GM18868 (cell line): ENCODE data around the gene APBA1.
A peak's percentile ranks its signal among the peaks of the same experiment; 100 is the strongest.

ENCODE experiments used
- ATAC-seq: cut with Tn5 transposase; IDR thresholded peaks from one replicate; pipeline ENCODE4 v1.9.1; 2021; ENCODE audit warnings: mild to moderate bottlenecking, moderate library complexity; ENCODE audit not compliant: unreplicated experiment

The APBA1 gene

DNA sequence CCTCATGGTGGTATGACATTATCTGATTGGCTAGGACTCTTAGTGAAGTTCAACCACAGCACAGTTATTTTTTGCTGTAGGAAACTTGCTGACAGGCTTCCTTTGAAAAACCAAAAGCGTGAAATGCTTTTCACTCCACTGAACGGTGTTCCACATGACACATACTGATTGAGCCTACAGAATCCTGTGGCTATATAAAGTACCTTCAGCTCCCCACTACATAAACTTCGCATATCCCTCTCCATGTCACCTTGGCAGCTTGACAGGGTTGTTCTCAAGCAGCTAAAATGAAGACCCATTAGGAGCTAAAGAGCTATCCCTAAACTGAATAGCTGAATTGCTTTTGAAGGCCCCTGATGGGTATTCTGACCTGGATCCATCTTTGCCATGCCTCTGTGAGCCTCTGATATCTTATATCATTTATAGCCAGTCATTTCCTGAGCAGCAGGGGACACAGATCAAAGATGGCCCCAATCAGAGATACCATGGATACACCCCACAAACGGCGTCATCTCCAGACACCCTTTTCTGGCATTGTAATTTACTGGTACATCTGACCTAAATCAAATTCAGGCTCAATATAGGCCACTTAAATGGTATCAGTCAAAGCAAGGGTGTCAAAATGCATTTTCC, 91.5 kb downstream of the APBA1 start:
- no peak for ATAC-seq

DNA sequence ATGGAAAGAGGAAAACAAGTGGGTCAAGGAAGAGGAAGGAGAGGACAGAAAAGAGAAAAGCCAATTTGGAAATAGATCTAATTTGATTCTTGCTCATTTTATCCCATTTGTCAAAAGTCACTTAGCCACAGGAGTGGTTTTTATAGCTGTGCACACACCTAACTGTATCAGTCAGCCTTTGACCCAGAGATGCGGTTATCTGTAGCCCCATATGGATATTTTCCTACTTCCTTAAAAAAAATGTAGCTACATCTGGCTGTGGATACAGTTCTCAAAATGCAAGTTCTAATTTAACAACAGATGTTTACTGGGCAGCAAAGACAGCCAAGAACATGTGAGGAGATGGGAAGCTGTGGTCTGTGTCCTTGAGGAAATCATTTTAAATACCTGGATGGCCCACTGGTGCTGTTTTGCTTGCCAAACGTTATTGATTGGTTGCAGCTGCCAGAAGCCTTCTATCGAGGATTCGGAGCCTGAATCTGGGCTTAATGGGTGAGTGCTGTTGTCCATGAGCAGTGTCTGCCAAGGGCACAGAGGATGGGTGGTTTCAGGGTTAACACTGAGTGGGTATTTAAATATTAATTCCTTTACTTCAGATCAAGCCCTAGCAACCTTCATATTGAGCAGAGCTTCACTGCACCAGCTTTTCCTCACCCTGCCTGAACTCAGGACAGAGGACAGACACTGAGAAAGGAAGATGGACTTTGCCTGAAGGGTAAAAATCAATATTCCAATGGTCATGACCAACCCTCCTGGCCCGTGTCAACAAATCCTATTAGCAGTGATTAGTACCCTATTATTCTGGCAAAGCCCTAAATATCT, 92.2 kb downstream of the APBA1 start:
- no peak for ATAC-seq

DNA sequence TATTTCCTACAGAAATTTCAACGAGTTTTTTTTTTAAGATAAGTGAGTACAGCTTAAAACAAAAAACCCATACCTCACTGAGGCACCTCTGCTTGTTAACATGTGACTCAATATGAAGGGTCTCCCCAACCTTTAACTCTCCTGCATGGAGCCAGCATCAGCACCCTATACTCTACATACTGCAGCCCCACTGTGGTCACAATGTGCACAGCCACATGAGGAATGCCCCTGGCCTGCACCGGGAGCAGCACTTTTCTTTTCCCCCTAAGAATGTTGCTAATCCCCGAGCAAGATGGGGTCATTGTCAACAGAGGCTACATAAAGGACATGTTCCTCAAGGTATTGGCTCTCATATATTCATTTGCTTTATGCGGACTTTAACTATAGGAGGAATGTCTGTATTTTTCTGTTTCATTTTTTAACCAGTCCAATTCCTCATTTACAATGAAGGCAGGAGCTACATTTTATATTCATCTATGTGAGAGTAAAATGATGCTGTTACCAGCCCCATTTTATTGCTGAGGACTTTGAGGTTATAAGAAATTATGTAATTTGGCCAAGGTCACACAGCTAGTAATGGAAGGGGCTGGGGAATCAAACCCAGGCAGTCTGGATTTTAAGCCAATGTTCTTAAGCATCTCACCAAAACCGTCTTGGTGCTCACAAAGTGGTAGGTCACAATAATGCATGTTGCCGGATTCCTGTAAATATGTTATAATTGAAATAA, 93.0 kb downstream of the APBA1 start:
- no peak for ATAC-seq

DNA sequence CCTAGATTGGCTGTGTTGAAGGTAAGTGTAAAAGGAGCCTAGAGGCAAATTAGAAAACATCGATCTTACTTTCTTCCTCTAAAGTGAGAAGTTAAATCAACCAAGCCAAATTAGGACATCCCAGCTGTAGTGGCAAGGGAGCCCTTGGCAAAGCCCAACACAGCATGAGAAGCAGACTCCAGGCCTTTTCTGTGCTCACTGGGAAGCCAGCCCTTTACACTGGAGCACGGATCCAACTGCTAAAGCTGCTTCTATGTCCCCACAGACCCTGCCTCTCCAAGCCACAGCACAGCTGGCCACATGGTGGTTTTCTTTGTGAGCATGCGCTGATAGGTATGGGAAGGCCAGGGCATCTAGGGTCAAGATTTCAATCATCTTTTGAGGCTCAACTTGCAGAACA, 94.1 kb downstream of the APBA1 start:
- ATAC-seq = no peak

DNA sequence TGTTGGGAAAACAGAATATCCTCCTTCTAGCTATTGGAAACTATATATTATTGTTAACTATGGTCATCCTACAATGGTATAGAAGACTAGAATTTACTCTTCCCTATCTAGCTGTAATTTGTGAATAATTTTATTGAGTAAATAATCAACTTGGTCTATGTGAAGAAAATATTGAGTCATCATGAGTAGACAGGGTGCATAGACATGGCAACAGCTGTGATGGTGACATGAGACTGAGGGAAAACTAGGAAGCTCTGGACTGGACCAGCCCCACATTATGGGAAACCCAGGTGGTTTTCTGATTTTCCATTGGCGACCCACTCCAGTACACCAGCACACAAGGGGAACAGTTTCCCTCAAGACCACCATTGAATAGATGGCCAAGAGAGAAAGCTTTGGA, 95.0 kb downstream of the APBA1 start:
- no peak for ATAC-seq

DNA sequence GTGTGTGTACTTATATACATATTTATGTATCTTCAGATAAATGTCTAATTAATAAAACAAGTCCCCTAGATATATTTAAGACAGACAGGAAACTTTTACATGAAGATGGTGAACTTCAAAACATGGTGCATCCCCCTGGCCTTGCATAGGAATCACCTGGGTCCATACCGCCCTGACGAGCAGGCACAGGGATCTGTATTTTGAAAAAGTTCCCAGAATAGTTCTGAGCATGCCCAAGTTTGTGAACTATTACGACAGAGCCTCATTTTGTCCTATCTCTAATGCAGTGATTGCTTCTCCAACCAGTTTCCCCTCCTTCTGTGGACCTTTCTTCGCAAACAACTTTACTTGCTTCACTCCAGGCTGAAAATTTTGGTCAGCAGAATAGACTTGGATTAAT, 98.1 kb downstream of the APBA1 start:
- ATAC-seq = no peak

DNA sequence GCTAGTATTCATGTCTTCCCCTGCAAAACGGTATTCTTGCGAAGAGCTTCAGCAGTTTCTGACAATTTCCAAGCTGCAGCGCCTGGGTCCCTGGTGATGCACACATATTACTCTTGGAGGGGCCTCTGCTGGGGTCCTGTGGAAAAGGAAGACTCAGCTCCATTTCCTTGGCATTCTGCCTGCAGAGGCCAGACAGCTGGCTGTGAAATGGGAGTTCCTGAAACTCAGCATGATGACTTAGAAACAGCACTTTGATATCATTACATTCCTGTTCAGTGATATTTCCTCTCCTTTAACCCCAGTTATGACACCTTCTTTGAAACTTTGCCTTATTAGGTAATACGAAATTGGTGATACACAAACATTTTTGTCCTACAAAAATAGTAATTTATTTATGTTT, 98.5 kb downstream of the APBA1 start:
- ATAC-seq = no peak

DNA sequence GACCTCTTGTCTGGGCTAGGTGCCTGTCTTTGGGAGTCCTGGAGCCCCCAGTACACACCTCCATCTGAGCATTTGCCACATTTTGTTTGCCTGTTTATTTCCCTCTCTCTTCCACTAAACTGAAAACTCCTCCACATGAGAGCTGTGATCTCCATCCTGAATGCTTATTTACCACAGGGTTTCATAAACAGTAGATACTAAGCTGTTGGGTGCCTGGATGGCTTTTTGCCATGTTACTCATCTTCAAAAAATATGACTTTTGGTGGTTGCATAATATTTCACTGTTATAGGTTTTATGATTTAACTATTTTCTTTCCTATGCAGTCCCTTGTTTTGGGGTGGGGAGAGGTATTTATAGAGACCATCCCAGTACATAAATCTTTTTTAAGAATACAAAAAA, 99.6 kb downstream of the APBA1 start:
- ATAC-seq = no peak

DNA sequence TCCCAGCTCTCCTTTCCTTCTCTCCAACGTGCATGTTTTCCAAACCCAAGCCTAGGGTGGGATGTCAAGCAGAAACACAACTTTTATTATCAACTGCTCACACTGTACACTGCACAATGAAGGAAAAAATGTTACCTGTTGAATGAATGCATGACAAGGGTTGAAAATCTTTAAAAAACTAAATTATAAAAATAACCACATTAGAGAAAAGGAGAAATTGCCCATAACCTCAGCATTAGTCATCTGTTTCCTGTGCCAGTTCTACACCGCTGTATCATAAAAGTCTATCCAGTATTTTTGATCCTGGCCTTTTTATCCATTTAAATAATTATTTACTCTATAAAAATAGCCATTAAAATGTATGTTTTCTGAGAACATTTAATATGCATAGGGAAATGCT, 101.1 kb downstream of the APBA1 start:
- no peak for ATAC-seq

DNA sequence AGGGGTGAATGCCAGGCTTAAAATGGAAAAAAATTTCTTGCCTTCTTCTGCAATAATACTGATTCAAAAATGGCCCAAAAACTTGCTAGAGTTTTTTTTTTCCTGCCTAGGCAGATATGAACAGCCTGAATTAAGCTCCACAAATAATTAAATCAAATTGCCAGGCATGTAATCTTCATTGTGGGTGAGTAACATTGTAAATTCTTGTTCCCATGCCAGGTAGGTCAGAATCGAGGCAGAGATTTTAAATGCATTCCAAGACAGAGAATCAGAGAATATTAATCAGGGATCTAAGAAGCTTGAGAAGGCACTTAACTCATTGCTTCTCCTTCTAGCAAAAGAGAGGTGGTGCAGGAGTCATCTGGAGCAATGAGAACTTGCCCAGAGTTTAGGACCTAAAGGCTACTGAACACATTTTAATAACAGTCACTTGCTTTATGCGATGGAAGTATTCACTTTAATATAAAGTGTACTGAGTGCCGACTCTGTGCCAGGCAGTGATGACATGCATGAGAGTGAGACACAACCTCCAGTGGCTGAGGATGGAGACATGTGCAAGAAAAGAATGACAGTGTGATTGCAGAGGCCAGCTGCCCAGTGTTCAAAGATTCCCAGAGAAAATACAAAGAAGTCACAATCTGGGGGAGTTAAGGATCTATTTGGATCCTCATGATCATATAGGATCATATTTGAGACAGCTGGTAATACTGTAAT, 102.3 kb downstream of the APBA1 start:
- no peak for ATAC-seq

DNA sequence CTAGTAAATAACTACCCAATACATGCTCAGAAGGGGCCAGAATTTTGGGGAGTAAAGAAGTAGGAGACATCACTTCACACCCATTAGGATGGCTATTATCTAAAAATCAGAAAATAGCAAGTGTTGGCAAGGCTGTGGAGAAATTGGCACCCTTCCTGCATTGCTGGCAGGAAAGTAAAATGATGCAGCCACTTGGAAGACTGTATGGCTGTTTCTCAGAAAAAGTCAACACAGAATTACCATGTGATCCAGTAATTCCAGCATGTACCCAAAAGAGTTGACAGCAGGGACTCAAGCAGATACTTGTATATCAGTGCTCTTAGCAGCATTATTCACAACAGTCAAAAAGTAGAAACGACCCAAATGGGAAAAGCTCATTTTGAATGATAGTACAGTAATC, 107.6 kb downstream of the APBA1 start:
- ATAC-seq = no peak

DNA sequence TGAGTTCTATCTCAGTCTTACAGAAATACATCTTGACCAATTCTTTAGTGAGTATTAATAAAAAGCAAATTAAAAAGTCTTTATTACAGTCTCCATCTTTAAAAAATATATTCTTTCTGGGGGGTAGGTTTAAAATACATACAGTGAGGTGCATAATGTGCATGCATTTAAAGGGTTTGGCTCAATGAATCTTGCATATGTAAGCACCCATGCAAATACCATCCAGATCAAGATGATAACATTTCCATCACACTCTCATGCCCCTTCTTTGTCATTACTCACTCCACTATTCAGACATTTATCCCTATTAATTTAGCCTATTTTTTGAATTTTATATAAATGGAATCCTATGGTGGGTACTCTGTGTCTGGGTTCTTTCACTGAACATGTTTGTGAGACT, 113.0 kb downstream of the APBA1 start:
- no peak for ATAC-seq

DNA sequence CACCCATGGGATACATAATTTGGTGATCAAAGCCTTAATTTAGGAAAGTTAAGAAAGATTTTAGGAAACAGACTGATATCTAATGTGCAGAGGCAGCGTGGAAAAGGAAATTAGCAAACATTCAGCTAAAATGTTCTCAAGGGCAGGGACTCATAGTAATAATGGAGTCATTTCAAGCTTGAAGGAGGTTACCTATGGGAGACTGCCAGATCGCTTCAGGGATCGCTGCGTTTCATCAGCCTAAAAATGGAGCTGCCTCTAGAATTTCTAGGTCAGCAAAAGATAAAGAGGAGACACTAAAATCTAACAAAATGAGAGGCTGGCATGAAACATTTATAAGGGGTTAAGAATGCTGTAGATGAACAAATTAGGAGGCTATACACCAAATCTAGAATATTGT, 115.5 kb downstream of the APBA1 start:
- no peak for ATAC-seq

DNA sequence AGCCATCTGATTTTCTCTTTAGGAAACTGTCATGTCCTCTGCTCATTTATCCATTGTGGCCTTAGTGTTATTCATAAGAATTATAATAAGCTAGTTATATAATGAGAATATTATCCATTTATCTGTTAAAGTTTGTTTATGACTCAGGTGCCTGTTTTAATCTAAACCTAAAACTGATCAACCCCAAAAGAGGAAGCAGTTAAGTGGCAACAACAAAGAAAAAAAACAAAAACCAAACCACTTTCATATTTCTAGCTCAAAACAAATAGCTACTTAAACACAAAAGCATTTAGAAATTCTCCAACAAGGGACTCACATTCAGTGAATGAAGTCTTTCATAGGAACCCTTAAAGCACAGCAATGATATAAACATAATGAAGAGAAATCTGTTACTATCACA, 116.4 kb downstream of the APBA1 start:
- no peak for ATAC-seq

DNA sequence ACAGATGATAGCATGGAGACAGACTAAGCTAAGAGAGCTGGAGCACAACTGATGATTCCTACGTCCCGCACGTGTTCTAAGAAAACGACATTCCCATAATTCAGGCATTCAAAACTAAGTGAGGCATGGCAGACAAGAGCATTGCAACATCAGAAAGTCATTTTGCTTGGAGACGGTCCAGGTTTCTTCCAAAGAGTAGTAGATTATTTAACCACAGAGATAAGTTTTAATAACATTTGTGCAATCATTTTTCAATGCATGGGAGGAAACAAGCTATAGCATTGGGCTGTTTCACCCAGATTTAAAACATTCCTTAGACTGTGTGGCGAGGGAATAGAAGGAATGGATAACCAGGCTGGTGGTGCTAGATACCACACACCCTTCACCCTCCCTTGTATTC, 117.2 kb downstream of the APBA1 start:
- no peak for ATAC-seq

DNA sequence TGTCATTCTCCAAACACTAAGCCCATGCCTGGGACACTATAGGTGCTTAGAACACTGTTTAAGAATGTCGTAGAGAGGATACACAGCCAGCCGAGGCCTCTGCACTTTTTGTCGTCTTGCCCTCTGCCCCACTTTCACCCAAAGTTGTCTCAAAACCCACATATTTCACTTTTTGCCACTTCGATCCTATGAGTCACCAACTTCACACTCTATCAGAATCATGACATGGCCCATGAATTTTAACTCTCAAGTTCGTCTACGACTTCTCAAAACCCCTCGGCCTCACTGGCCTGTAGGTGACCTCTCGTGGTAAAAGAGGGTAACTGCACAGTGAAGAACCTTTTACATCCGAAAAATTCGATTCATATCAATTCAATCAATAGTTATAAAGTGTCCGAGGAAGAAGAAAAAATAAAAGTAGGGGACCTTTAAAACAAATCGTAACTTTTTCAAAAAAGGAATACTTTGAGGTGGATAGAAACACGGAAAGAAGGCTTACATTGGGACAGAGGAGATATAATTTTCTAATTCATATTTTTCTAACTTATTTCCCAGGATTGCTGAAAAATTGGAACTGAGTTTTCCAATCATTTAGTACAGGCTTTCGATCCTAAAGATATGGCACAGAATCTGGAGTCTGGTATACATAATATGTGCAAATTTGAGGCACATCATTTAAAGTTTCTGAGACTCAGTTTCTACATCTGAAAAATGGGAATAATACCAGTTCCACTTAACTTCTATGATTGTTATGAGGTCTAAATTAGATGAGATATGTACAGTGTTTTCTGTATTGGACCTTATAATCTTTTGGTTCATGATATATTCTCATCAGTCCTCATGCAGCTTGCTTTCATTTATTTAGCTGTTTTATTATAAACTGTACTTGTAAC, 122.6 kb downstream of the APBA1 start:
- ATAC-seq = peak; percentile 78

DNA sequence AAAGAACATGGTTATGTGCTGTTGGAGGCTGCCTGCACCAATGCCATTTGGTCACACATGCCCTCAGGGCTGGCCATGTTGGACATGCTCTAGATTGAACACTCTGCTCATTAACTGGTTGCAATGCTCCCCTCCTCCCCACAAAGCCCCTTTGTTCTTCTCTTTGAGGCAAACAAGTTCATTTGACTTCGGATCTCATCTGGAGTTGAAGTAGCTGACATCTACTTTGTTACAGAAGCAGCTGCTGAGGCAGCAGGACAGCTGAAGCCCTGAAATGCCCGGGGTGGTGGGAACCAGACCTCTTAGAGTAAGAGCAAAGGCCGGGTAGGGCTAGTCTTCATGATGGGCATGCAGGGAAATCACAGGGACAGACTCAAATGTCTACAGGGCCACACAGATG, 123.5 kb downstream of the APBA1 start:
- ATAC-seq = no peak

DNA sequence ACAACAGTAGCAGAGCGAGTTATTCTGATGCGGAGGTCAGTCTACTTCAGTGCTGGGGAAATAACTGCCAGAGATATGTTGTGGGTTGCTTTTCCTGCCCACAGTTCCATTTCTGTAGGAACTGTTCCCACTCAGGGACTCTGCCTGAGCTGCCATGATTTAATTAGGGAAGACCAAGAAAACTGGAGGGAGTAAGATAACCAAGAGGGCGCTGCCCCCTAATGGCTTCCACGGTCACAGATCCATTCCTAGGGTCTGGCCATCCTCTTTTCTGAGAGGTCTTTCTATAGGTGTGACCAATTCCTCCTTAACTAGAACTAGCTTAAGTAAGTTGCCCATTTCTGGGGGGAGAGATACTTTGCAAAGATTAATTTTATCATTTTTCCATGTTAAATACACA, 125.9 kb downstream of the APBA1 start:
- no peak for ATAC-seq

DNA sequence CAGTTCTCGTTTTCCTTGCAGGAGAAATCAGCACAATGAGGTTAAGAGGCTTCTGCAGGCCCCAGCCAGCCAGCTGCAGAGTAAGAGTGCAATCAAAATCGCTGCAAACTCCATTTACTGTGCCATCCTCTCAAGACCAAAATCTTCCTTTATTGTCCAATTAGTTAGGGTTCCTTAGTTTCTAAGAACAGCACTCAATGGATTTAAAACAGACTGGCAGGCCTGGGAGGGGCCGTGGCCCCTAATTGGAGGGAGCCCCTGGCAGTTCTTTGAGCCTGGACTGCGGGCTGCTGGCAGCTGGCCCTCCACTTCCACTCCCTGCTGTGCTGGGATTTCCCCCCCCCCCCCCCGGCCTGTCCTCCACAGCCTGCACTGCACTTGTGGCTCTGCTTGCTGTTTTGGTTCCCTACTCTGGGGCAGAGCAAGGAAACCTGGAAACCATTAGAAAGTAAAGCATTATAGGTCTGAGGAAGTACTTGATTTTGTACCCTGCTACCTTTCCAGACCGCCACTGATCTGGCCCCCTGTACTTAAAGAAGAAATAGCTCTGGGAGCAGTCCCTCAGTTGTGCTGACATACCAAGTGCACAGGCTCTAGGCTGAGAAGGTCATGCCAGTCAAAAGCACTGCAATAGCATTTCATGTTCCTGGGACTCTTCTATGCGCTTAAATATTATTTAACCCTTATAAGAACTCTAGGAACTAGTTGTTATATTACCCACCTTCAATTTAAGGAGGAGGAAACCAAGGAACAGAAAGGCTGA, 129.0 kb downstream of the APBA1 start:
- no peak for ATAC-seq

DNA sequence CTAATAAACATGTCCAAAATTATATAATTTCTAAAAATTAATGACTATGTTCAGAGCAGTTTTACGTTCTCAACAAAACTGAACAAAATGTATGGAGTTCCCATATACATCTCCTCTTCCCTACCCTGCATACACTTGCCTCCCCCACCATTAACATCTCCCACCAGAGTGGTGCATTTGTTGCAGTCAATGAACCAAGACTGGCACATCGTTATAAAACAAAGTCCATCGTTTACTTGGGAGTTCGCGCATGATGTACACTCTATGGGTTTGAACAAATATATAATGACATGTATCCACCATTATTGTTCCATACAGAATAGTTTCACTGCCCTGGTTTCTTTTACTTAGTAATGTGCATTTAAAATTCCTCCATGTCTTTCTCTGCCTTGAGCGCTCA, 130.1 kb downstream of the APBA1 start:
- ATAC-seq = no peak
